CD14-positive monocyte (primary cell): ENCODE data around the gene MAPK12. TPM values are rescaled to one million over a fixed set of nuclear protein-coding genes. Genes with fewer than 3 reads are reported as not detected.

Source experiments
- DNase-seq, 3 donors: peaks; one replicate each; pipeline ENCODE4 v3.0.0-alpha.2; 2011 to 2022
- H2AFZ ChIP-seq: 2 replicates; pipeline ENCODE4 v1.6.0; 2012; ENCODE audit warnings: mild to moderate bottlenecking, low read depth, low read length, inconsistent platforms; ENCODE audit not compliant: insufficient read depth, poor library complexity, severe bottlenecking
- H3K27ac ChIP-seq, 2 donors: 1 replicate in 1 of 2; 2 replicates in 1 of 2; pipeline ENCODE4 v1.5.1; 2012 to 2013; ENCODE audit warnings: low read length in 2 of 2, control low read depth in 1 of 2, inconsistent platforms in 1 of 2, low read depth in 1 of 2, mild to moderate bottlenecking in 1 of 2
- H3K27me3 ChIP-seq, 2 donors: one replicate each; pipeline versions ENCODE4 v1.6.0 to v1.6.1; 2011 to 2013; ENCODE audit warnings: low read length in 2 of 2; ENCODE audit not compliant: control insufficient read depth in 2 of 2, insufficient read depth in 2 of 2
- H3K36me3 ChIP-seq, 2 donors: replicated peaks in 1 of 2; 1 replicate in 1 of 2; 2 replicates in 1 of 2; pipeline versions ENCODE4 v1.5.1 to v1.6.1; 2012 to 2013; ENCODE audit warnings: low read length in 2 of 2, control low read depth in 1 of 2, inconsistent platforms in 1 of 2, mild to moderate bottlenecking in 1 of 2; ENCODE audit not compliant: insufficient read depth in 2 of 2, control insufficient read depth in 1 of 2
- H3K4me1 ChIP-seq, 2 donors: 1 replicate in 1 of 2; 2 replicates in 1 of 2; pipeline versions ENCODE4 v1.5.1 to v1.6.1; 2012 to 2013; ENCODE audit warnings: low read length in 2 of 2, control low read depth in 1 of 2, inconsistent platforms in 1 of 2, mild to moderate bottlenecking in 1 of 2, moderate library complexity in 1 of 2; ENCODE audit not compliant: insufficient read depth in 2 of 2, control insufficient read depth in 1 of 2
- H3K4me2 ChIP-seq: replicated peaks from 2 replicates; pipeline ENCODE3; 2012; ENCODE audit warnings: low read length, moderate library complexity, mild to moderate bottlenecking; ENCODE audit not compliant: poor library complexity, severe bottlenecking; ENCODE audit errors: extremely low read depth
- H3K4me3 ChIP-seq, 3 experiments: fragments of 200-600 bp in 1 of 3; sonication (generic) in 1 of 3; replicated peaks in 1 of 3; 1 replicate in 2 of 3; 2 replicates in 1 of 3; pipeline ENCODE4 v1.5.1; 2011 to 2013; ENCODE audit warnings: low read length in 3 of 3, mild to moderate bottlenecking in 3 of 3, control low read depth in 2 of 3, low read depth in 2 of 3, inconsistent platforms in 1 of 3, moderate library complexity in 1 of 3
- H3K79me2 ChIP-seq: 2 replicates; pipeline ENCODE4 v1.6.0; 2012; ENCODE audit warnings: mild to moderate bottlenecking, control low read depth, inconsistent platforms, low read length, moderate library complexity; ENCODE audit not compliant: insufficient read depth
- H3K9ac ChIP-seq: 2 replicates; pipeline ENCODE4 v1.6.0; 2017; ENCODE audit warnings: low read length, mild to moderate bottlenecking; ENCODE audit not compliant: insufficient read depth, poor library complexity, severe bottlenecking
- H3K9me3 ChIP-seq, 2 donors: replicated peaks in 1 of 2; 1 replicate in 1 of 2; 2 replicates in 1 of 2; pipeline versions ENCODE4 v1.5.1 to v1.6.1; 2012 to 2013; ENCODE audit warnings: low read length in 2 of 2, control low read depth in 1 of 2; ENCODE audit not compliant: control insufficient read depth in 1 of 2, insufficient read depth in 1 of 2
- H4K20me1 ChIP-seq: 2 replicates; pipeline ENCODE4 v1.6.0; 2012; ENCODE audit warnings: mild to moderate bottlenecking, low read length, control low read depth, moderate library complexity; ENCODE audit not compliant: insufficient read depth
- H3K27ac Mint-ChIP-seq, 7 donors: one replicate each; pipeline ENCODE4 v1.8.0; 2020; ENCODE audit warnings: mild to moderate bottlenecking in 7 of 7, mixed read lengths in 7 of 7, moderate library complexity in 6 of 7, inconsistent platforms in 2 of 7
- H3K27me3 Mint-ChIP-seq, 3 donors: one replicate each; pipeline ENCODE4 v1.8.0; 2021 to 2022; ENCODE audit warnings: low read depth in 3 of 3, mild to moderate bottlenecking in 3 of 3, mixed read lengths in 3 of 3, moderate library complexity in 3 of 3, inconsistent platforms in 1 of 3
- H3K36me3 Mint-ChIP-seq, 2 donors: one replicate each; pipeline ENCODE4 v1.8.0; 2020; ENCODE audit warnings: mixed read lengths in 2 of 2, inconsistent platforms in 1 of 2, mild to moderate bottlenecking in 1 of 2
- H3K4me1 Mint-ChIP-seq: one replicate; pipeline ENCODE4 v1.8.0; 2020; ENCODE audit warnings: mild to moderate bottlenecking, mixed read lengths
- H3K4me3 Mint-ChIP-seq, 2 donors: one replicate each; pipeline ENCODE4 v1.8.0; 2020; ENCODE audit warnings: mild to moderate bottlenecking in 2 of 2, mixed read lengths in 2 of 2, moderate library complexity in 1 of 2
- H3K9me3 Mint-ChIP-seq, 7 donors: one replicate each; pipeline ENCODE4 v1.8.0; 2020 to 2022; ENCODE audit warnings: mixed read lengths in 7 of 7, mild to moderate bottlenecking in 6 of 7, moderate library complexity in 6 of 7, inconsistent platforms in 2 of 7
- WGBS: methylation state at CpG from one replicate; pipeline ENCODE4 v1.1.5; 2013; ENCODE audit warnings: missing lambda C conversion rate; ENCODE audit not compliant: insufficient coverage; 5-methylcytosine and 5-hydroxymethylcytosine counted together
- intact Hi-C, 2 donors: fragments of 100-400 bp; cut with micrococcal nuclease; formaldehyde crosslinking; loops; one replicate each; pipeline versions ENCODE4 v1.15.0 to v1.15.1; 2023
- polyA plus RNA-seq, 3 donors: library from polyadenylated mRNA; depleted of rRNA in 1 of 3; unstranded in 2 of 3; stranded (reverse) in 1 of 3; fragments of 300-500 nt in 2 of 3; fragments of >200 nt in 1 of 3; fragmentation: Illumina TruSeq in 2 of 3; gene quantifications; 1 replicate in 2 of 3; 2 replicates in 1 of 3; pipeline ENCODE4 v1.2.3, GENCODE V29; 2012 to 2021
- TF ChIP-seq, protein P1 (sequence below): fragments of 200-600 bp; IDR thresholded peaks from one replicate; pipeline ENCODE4 v1.8.0; 2022; ENCODE audit warnings: antibody characterized with exemption, mild to moderate bottlenecking

The MAPK12 gene
- polyA plus RNA-seq, 3 donors, result 0.06 to 3.2 (median 0.13) TPM

GRCh38 chr22:50248196-50249081 is 13.0 kb downstream of the MAPK12 start:
- Mint-ChIP-seq H3K9me3 (no peaks in the 10 kb centered on the region), H3K36me3 (peaks cover 8 to 20% of the 10 kb centered on the region in 2 donors), H3K4me1 (peaks cover 33% of the 10 kb centered on the region), H3K27ac (peak overlapping the region in 4 of 7 donors; percentile 74 to 91 (median 82)), H3K27me3 (no peaks in the 10 kb centered on the region), H3K4me3 (no peak overlapping the region)
- no peak for DNase-seq
- Histone ChIP-seq H3K27me3 (no peaks in the 10 kb centered on the region), H3K9ac (no peak overlapping the region), H3K79me2 (peaks cover 42% of the 10 kb centered on the region), H3K36me3 (peaks cover 15 to 35% of the 10 kb centered on the region in 2 donors), H2AFZ (no peak overlapping the region), H3K4me3 (no peak overlapping the region), H3K27ac (peak overlapping the region in 1 of 2 donors; percentile 65), H4K20me1 (peaks cover 21% of the 10 kb centered on the region), H3K4me1 (peaks cover 50 to 64% of the 10 kb centered on the region in 2 donors), H3K9me3 (no peaks in the 10 kb centered on the region), H3K4me2 (no peak overlapping the region)
- intact Hi-C loops, result no loop called here
- TF ChIP-seq, protein P1, sequence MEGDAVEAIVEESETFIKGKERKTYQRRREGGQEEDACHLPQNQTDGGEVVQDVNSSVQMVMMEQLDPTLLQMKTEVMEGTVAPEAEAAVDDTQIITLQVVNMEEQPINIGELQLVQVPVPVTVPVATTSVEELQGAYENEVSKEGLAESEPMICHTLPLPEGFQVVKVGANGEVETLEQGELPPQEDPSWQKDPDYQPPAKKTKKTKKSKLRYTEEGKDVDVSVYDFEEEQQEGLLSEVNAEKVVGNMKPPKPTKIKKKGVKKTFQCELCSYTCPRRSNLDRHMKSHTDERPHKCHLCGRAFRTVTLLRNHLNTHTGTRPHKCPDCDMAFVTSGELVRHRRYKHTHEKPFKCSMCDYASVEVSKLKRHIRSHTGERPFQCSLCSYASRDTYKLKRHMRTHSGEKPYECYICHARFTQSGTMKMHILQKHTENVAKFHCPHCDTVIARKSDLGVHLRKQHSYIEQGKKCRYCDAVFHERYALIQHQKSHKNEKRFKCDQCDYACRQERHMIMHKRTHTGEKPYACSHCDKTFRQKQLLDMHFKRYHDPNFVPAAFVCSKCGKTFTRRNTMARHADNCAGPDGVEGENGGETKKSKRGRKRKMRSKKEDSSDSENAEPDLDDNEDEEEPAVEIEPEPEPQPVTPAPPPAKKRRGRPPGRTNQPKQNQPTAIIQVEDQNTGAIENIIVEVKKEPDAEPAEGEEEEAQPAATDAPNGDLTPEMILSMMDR, result no peak
- WGBS, result 95% methylated on average over 24 of the region's 29 CpGs

DNA sequence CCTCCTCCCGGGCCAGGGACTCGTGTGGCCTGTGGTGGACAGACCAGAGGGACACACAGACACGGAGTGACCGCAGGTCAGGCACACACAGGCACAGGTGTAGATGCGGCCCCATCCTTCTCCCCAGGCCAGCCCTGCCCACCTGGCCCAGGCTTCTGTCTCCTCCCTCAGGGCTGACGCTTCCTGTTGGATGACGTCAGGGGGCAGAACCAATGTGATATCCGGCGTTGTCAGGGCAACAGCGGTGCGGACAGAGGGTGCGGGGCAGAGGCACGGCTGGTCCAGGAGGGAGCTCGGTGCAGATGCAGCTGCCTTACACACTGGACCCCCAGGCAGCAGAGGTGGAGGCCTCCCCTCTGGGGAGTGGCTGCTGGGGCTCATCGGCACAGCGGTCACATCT is 13.7 kb downstream of the MAPK12 start:
- H3K27me3 ChIP-seq, result no peaks in the 10 kb centered on the region
- no peaks in the 10 kb centered on the region for H3K9me3 ChIP-seq
- no peak overlapping the region for H3K4me3 ChIP-seq
- H3K9me3 Mint-ChIP-seq, result no peaks in the 10 kb centered on the region
- H3K9ac ChIP-seq, result no peak overlapping the region
- H3K27me3 Mint-ChIP-seq, result no peaks in the 10 kb centered on the region
- peaks cover 21% of the 10 kb centered on the region for H4K20me1 ChIP-seq
- intact Hi-C loops, result no loop called here
- H2AFZ ChIP-seq, result no peak overlapping the region
- peaks cover 15 to 35% of the 10 kb centered on the region in 2 donors for H3K36me3 ChIP-seq
- no peak overlapping the region for H3K4me2 ChIP-seq
- 75% methylated on average over 16 of the region's 16 CpGs for WGBS
- H3K4me3 Mint-ChIP-seq, result no peak overlapping the region
- H3K36me3 Mint-ChIP-seq, result peaks cover 8 to 20% of the 10 kb centered on the region in 2 donors
- DNase-seq, result peak; percentile 34 to 61 (median 42)
- H3K4me1 ChIP-seq, result peaks cover 56 to 71% of the 10 kb centered on the region in 2 donors
- H3K79me2 ChIP-seq, result peaks cover 49% of the 10 kb centered on the region
- peak overlapping the region in 1 of 2 donors; percentile 65 for H3K27ac ChIP-seq
- peaks cover 40% of the 10 kb centered on the region for H3K4me1 Mint-ChIP-seq
- TF ChIP-seq, protein P1, result no peak
- peak overlapping the region in 5 of 7 donors; percentile 37 to 91 (median 83) for H3K27ac Mint-ChIP-seq
